NCI-H1694 (cell line): Measurements from ENCODE around the gene TNFAIP3.
"Not testable (repeated sequence)": the region's sequence is repeated elsewhere in the genome, so short reads cannot be mapped to it uniquely, and the experiment has no call there.

Experiments
- DNase-seq: peaks from one replicate; lab custom pipeline; 2025; lab: John Stamatoyannopoulos, UW

The TNFAIP3 gene

DNA sequence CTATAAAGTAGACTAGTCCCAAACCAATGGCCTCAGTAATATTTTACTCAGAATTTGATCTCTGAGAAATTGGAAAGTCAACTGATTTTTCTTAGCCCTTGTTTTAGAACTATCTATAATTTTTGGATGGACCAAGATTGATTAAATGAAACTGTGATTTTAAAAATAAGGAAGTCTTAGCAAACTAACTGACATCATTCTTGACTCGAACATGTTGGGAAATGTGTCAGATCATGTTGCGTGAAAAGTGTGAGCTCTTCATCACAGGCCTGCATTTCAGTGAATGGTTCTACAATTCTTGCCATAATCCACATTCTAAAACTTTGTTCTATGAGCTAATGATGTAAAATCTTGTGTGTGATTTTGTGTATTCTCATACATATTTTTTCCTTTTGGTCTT lies 11.0 kb downstream of the TNFAIP3 start:
- no peak for DNase-seq

GRCh38 chr6:137878486-137879285 lies 11.6 kb downstream of the TNFAIP3 start:
- no peak for DNase-seq

DNA sequence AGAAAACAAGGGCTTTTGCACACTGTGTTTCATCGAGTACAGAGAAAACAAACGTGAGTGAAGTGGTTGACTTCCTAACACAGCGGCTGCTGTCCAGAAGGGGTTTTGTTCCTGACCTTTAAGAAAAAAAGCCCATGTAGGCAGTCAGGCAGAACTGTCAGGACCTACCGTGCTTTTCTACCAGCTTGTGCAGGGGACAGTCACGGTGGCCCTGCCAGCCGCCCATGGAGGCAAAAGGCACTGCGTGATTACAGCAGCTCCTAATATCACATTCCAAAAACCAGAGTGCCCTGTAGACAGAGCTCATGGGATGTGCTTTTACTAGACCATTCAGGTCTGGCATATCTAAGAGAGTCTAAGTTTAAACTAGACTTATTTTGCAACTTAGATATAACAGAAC lies 12.2 kb downstream of the TNFAIP3 start:
- no peak for DNase-seq

- no peak for DNase-seq
Measured at GRCh38 chr6:137879885-137880745, 13.1 kb downstream of the TNFAIP3 start.

DNA sequence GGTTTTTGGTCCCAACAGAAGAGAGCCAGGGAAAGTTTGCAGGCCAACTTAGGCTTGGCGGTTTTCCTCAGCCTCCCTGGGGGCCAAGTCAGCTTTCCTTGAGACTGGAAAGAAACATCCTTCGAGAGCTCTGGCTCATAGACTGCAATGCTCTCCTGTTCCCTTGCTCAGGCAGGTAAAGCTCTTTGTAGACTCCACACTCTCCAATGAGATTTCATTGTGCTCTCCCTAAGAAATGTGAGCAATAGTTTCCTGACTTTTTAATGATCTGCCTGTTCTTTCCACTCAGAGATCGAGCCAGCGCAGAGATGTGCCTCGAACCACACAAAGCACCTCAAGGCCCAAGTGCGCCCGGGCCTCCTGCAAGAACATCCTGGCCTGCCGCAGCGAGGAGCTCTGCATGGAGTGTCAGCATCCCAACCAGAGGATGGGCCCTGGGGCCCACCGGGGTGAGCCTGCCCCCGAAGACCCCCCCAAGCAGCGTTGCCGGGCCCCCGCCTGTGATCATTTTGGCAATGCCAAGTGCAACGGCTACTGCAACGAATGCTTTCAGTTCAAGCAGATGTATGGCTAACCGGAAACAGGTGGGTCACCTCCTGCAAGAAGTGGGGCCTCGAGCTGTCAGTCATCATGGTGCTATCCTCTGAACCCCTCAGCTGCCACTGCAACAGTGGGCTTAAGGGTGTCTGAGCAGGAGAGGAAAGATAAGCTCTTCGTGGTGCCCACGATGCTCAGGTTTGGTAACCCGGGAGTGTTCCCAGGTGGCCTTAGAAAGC lies 13.9 kb downstream of the TNFAIP3 start:
- DNase-seq, result no peak

GRCh38 chr6:137881522-137881886 lies 14.4 kb downstream of the TNFAIP3 start:
- DNase-seq, result no peak

DNA sequence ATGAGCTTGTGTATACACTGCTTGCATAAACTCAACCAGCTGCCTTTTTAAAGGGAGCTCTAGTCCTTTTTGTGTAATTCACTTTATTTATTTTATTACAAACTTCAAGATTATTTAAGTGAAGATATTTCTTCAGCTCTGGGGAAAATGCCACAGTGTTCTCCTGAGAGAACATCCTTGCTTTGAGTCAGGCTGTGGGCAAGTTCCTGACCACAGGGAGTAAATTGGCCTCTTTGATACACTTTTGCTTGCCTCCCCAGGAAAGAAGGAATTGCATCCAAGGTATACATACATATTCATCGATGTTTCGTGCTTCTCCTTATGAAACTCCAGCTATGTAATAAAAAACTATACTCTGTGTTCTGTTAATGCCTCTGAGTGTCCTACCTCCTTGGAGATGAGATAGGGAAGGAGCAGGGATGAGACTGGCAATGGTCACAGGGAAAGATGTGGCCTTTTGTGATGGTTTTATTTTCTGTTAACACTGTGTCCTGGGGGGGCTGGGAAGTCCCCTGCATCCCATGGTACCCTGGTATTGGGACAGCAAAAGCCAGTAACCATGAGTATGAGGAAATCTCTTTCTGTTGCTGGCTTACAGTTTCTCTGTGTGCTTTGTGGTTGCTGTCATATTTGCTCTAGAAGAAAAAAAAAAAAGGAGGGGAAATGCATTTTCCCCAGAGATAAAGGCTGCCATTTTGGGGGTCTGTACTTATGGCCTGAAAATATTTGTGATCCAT lies 15.3 kb downstream of the TNFAIP3 start:
- no peak for DNase-seq

GRCh38 chr6:137883400-137884148 lies 16.5 kb downstream of the TNFAIP3 start:
- no peak for DNase-seq

DNA sequence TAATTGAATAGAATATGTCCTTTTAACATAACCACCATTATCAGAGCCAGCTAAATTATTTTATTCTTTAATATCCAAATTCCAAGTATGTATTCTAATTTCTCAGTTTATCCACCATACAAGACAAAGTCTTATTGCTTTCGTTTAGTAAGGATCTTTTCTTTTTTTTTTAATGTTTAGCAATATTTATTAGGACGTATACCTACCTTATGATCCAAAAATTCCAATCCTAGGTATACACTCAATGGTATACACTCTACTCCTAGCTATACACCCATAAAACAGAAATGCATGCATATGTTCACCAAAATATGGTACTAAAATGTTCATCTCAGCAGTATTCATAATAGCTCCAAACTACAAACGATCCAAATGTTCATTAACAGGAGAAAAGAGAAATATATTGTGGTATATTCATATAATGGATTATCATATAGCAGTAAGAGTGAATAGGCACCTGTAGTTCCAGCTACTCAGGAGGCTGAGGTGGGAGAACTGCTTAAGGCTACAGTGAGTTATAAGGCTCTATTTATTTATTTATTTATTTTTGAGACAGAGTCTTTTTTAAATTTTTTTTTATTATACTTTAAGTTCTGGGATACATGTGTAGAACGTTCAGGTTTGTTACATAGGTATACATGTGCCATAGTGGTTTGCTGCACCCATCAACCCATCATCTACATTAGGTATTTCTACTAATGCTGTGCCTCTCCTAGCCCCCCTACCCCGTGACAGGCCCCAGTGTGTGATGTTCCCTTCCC lies 17.3 kb downstream of the TNFAIP3 start:
- DNase-seq, result no peak

DNA sequence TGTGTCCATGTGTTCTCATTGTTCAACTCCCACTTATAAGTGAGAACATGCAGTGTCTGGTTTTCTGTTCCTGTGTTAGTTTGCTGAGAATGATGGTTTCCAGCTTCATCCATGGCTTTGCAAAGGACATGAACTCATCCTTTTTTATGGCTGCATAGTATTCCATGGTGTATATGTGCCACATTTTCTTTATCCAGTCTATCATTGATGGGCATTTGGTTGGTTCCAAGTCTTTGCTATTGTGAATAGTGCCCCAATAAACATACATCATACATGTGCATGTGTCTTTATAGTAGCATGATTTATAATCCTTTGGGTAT lies 17.8 kb downstream of the TNFAIP3 start:
- not testable (repeated sequence) for DNase-seq

- DNase-seq, result not testable (repeated sequence)
Measured at GRCh38 chr6:137886226-137886625, 19.2 kb downstream of the TNFAIP3 start.

DNA sequence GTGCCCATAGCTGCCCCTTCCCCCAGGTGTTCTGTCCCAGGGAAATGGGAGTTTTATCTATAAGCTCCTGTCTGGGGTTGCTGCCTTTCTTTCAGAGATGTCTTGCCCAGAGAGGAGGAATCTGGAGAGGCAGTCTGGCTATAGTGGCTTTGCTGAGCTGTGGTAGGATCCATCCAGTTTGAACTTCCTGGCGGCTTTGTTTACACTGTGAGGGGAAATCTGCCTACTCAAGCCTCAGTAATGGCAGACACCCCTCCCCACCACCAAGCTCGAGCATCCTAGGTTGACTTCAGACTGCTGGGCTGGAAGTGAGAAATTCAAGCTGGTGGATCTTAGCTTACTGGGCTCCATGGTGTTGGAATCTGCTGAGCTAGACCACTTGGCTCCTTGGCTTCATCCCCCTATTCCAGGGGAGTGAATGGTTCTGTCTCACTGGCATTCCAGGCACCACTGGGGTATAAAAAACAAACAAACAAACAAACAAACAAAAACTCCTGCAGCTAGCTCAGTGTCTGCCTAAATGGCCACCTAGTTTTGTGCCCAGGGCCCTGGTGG lies 24.0 kb downstream of the TNFAIP3 start:
- DNase-seq, result no peak

GRCh38 chr6:137892271-137892708 lies 25.2 kb downstream of the TNFAIP3 start:
- DNase-seq, result no peak

DNA sequence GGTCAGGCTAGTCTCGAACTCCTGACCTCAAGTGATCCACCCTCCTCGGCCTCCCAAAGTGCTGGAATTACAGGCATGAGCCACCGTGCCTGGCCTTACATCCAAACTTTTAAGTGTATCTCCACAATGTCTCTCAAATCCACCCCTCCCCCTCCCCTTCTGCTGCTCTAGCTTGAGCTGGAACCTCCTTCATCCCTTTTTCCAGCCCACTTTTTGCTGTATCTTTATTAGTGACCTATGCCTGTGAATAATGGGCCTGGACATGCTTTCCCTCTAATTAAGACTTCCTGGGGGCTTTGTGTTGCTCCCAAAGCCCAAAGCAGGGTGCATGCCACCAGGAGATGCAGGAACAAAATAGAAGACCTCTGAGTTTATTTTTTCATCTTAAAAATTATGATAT lies 26.1 kb downstream of the TNFAIP3 start:
- DNase-seq, result no peak

- DNase-seq, result no peak
Measured at GRCh38 chr6:137893726-137894125, 26.7 kb downstream of the TNFAIP3 start.

- DNase-seq, result not testable (repeated sequence)
Measured at GRCh38 chr6:137894378-137894777, 27.3 kb downstream of the TNFAIP3 start.

DNA sequence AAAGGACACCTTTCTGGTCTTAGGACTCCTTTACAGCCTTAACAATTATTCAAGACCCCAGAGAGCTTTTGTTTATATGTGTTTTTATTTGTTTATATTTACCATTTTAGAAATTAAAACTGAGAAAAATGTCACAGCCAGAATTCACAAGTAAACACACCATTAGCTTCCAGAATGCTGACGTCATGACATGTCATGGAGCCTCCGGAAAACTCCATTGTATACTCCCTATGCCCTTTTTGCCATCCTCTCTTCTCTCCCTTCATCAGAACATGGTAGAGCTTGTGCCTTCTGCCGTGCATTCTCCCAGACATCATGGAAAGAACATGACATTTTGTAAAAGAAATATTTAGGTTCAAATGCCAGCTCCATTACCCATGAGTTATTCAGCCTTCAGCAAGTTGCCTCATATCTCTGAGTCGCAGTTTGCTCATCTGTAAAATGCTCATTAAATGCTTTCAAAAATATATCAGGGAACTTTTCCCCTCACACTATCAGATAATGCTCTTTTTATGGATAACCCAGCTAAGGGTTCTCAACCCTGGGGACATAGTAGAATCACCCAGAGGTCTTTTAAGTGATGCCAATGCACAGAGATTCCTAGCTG lies 27.8 kb downstream of the TNFAIP3 start:
- DNase-seq, result no peak

- DNase-seq, result no peak
Measured at GRCh38 chr6:137896647-137897046, 29.6 kb downstream of the TNFAIP3 start.

- DNase-seq, result no peak
Measured at GRCh38 chr6:137900815-137901214, 33.8 kb downstream of the TNFAIP3 start.

DNA sequence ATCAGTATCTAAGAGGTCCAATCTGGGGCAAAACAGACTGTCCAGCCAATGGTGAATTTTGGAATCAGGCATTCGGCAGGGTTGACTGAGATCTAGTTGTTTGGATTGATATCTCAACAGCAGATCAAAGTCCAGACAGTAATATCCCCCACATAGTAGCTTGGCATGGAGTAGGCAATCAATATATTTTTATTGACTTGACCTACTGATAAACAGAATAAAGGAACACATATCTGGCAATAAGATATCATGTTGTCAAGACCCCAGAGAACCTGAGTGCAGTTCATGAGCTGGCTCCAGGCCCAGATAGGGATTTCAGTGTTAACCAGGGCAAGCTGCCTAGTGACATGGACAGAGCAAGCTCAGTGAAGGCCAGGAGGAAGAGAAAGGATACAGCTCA lies 34.4 kb downstream of the TNFAIP3 start:
- no peak for DNase-seq
